Activated CD8-positive, alpha-beta memory T cell treated with anti-CD3 and anti-CD28 coated beads, Interleukin-2, amount 50 U/mL, for 4 hours (primary cell): ENCODE measurements around the gene KYAT1.
A peak's percentile ranks its signal among the peaks of the same experiment; 100 is the strongest.

Source experiments
- DNase-seq: peaks from one replicate; pipeline ENCODE4 v3.0.0-alpha.2; 2020

The KYAT1 gene

DNA sequence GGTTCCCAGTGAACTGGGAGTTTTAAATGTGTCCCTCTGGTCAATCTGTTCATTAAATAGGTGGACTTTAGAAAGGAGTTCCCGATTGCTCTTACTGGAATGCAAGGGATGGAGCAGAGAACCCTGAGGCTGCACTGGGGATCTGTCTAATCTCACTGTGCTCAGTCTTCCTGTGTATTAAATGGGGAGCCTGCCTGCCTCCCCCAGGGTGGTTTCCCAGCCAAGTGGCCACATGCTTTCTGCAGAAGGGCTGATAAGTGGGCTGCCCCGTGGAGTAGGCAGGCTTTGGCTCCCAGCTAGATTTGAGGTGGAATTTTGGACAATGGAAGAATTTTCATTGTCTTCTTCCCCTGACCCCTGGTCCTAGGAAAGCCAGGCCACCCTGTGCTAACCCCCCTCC, 25.0 kb upstream of the KYAT1 start:
- no peak for DNase-seq

DNA sequence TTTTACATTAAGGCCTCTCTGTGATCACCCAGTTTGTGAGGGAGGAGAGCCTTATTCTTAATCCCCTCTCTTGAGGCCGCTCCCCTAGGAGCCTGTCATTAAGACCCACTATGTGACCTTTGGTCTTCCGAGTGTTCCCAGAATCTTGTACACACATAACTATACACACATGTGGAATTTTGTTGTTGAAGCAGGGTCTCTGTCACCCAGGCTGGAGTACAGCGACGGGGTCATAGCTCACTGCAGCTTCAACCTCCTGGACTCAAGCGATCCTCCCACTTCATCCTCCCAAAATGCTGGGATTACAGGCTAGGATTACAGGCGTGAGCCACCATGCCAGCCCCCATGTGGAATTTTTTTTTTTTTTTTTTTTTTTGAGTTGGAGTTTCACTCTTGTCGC, 24.2 kb upstream of the KYAT1 start:
- no peak for DNase-seq

GRCh38 chr9:128903871-128904620, 22.3 kb upstream of the KYAT1 start:
- no peak for DNase-seq

GRCh38 chr9:128903079-128903461, 21.3 kb upstream of the KYAT1 start:
- no peak for DNase-seq

DNA sequence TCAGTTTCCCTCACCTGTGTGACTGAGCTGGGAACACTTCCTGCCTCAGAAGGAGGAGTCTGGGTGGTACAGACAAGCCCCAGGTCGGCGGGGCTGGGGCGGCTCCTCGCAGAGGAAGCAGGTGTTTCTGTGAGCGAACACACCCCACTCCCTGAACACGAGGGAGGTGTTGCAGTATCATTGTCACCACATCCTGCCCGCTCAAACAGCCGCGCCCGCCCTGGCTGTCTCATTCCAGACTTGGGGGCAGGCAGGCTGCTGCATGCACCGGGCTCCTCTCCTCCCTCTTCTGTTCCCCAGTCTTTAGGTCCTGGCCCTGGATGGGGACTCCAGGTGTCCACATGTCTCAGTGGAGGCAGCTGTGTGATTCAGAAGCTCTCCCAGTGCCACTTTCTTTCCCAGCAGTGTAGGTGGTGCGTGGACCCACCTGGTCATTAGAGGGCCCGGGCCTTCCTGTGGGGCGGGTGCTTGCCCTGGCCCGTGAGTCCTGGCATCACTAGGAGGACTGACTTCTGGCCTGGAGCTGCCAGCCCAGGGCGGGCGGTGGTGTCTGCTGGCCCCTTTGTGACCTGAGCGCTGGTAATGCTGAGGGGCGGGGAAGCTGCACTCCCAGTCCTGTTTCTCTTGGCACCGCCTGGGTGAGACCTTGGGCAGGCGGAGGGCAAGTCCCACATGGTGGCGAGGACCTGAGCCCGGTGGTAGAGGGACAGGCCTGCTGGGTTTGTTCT, 20.8 kb upstream of the KYAT1 start:
- peak; percentile 83 for DNase-seq

DNA sequence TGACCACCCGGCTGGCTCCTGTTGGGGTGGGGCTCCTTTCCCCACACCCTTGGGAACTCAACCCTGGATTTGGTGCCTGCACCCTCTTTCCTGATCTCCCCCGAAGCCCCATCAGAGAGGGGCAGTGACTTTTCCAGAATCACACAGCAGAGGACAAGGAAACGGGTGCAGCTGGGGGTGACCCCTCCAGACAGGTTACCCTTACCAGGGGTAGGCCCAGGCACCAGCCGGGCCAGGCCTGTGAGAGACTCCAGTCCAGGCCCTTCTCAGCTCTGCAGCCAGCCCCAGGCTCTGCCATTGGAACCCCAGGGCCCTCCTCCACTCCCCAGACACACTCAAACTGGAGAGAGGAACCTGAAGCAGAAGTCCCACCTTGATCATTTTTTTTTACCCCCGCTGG, 20.1 kb upstream of the KYAT1 start:
- no peak for DNase-seq

GRCh38 chr9:128901379-128901778, 19.6 kb upstream of the KYAT1 start:
- no peak for DNase-seq

DNA sequence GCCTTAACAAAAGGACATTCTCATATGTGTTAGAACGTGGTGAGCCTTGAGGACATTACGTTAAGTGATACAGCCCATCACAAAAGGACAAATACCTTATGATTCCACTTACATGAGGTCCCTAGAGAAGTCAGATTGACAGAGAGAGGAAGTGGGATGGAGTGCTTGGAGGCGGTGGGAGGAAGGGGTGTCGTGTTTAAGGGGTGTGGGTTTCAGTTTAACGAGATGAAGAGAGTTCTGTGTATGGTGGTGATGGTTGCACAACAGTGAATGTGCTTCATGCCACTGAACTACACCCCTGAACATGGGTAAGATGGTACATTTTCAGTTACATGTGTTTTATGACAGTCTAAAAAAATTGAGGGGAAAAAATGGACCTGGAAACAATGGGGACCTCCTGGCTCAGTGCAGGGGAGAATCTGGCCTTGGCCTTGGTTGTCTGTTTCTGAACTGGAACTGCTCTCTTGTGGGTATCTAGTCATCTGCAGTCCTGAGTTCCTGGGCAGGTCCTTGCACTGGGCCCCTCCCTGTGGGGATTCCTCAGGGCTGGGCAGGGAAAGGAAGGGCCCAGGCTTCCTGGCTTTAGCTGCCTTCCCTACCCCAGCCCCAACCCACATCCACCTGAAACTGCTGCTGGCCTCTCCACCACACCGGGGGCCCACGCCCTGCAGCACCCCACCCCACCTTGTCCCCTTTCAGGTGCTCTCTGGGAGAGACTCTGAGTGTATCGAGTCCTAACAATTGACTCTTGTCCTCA, 18.0 kb upstream of the KYAT1 start:
- DNase-seq = no peak

GRCh38 chr9:128898845-128899565, 17.3 kb upstream of the KYAT1 start:
- no peak for DNase-seq

DNA sequence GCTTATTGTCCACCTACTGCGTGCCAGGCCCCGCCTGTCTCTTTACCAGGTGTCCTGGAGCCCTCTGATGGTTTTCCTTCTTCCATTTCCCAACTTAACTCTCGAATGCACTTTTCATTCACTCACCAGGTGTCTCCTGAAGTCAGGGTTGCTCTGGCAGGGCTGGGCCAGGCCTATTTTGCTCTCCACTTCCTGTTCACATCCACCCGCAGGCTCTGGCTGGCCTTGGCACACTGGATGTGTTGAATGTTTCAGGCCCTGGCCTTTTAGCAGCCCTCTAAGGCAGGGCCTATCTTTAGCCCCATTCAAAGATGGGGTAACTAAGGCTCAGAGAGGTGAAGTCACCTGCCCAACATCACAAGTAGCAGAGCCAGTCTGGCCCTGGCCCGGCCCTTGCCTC, 16.6 kb upstream of the KYAT1 start:
- no peak for DNase-seq

DNA sequence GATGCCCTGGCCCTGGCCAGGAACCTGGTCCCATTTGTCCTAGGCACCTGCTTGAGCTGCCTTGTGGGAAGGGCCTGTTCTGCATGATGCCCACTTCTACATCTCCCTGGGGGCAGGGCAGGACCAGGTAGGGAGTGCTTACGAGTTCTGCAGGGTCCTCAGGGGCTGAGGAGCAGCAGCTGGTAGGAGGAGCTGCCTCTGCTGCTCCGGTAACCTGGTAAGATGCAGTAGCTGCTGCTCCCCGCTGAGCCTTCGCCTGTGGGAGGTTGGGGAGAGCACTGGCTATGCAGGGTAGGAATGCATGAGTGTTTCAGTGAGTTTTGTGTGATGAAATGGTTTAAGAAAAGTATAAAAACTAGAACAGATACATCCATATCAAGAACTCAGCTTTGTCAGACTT, 13.8 kb upstream of the KYAT1 start:
- DNase-seq = no peak

DNA sequence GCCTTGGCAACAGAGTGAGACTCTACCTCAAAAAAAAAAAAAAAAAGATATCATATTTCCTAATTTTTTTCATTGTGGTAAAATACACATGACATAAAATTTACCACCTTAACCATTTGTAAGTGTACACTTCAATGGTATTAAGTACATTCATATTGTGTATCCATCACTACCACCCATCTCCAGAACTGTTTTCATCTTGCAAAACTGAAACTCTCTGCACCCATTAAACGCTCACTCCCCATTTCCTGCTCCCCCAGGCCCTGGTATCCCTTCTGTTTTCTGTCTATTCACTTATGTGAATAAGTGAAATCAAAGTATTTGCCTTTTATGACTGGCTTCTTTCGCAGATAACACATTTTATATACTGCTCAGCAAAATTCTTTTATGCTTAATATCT, 13.0 kb upstream of the KYAT1 start:
- DNase-seq = no peak

- DNase-seq = no peak
These were observed 11.6 kb upstream of the KYAT1 start for GRCh38 chr9:128893354-128893753.

- DNase-seq = peak; percentile 45
These were observed 10.6 kb upstream of the KYAT1 start for GRCh38 chr9:128892221-128892921.

DNA sequence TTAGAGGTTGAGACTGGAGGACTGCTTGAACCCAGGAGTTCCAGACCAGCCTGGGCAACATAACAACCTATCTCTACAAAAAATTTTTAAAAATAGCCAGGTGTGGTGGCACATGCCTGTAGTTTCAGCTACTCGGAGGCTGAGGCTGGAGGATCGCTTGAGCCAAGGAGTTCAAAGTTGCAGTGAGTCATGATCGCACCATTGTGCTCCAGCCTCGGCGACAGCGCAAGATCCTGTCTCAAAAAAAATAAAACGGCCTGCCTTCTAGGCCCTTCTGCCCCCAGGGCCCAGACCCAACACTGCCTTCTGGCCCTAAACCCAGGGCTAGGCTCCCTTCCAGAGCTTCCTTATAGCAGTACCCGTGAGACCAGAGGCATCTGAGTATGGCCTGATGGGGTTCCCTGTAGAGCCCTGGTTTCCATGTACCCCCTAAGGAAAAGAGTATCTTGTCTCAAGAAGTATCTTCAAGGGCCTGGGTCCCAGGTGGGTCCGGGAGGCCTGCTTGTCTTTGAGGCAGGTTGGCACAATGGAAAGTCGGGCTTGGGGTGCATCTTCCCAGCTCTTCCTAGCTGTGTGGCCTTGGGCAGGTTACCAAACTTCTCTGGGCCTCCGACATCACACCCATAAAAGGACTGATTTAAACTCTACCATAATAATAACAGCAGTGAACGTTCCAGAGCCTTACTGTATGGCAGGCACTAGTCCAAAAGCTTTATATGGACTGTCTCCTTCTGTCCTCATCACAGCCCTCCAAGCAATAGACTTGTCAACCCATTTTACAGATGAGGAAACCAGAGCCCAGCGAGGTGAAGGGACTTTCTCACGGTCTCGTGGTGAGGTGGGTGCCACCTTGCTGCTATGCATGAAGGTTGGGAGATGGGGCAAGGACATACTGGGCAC, 9.8 kb upstream of the KYAT1 start:
- DNase-seq = no peak

- no peak for DNase-seq
These were observed 6.2 kb upstream of the KYAT1 start for GRCh38 chr9:128887914-128888350.

DNA sequence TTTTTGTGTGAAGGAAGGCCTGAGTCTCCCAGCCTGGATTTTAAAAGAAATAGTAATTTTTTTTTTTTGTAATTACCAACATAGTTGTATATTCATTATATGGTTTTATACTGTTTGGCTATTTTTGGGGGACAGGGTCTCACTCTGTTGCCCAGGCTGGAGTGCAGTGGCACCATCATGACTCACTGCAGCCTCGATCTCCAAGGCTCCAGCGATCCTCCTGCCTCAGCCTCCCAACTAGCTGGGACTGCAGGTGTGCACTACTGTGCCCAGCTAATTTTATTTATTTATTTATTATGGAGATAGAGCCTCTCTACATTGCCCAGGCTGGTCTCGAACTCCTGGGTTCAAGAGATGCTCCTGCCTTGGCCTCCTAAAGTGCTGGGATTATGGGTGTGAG, 5.3 kb upstream of the KYAT1 start:
- no peak for DNase-seq

DNA sequence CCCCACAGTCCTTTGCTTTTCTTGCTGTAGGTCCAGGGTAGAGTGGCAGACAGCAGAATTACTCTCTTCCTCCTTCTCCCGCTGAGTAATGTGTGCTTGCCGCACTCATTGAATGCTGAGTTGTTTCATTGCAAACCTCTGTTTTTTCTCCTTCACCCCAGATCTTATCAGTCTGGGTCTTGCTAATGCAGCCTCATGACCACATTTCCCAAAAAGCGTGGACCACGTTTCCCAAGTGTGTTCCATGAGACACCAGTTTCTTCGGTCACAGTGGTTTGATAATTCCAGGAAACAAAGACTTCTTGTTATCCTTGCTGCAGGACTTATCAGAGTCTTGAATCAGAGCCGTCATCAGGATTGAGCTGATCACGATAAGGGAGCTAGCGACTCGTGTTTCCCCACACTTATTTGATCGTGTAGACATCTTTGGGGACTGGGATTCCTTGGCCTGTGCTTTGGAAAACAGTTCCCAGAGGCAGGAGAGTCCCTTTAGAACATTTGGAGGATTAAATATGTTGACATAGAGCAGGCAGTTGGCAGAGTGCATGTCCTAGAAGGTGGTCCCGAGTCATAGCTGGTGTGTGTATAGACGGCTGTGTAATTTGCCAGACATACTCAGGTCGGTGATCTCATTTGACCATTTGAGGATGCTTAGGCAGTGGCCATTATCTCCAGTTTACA, 4.6 kb upstream of the KYAT1 start:
- no peak for DNase-seq

- DNase-seq = no peak
These were observed 4.0 kb upstream of the KYAT1 start for GRCh38 chr9:128885798-128886197.

DNA sequence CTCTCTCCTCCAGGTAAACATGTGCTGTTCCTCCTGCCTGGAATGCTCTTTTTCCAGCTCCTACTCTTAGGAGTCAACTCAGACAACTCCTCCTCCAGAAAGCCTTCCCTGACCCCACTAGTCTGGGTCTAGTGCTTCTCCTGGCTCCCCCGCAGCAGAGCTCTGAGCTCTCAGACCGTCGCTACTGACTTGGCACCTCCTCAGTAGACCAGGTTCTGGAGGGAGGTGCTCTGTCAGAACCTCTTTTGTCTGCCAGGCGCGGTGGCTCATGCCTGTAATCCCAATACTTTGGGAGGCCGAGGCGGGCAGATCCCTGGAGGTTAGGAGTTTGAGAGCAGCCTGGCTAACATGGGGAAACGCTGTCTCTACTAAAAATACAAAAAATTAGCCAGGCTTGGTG, 3.6 kb upstream of the KYAT1 start:
- DNase-seq = no peak

- no peak for DNase-seq
These were observed 2.4 kb upstream of the KYAT1 start for GRCh38 chr9:128884164-128884563.
